HepG2 (cell line): Measurements from ENCODE around the gene OR8A1. TPM values are rescaled to one million over a fixed set of nuclear protein-coding genes. Genes with fewer than 3 reads are reported as not detected.

Experiments used
- ATAC-seq: fragments of 200-7000 bp; cut with Tn5 transposase; 3 replicates; pipeline ENCODE4 v1.9.1; 2020; ENCODE audit warnings: mild to moderate bottlenecking, moderate library complexity
- BruUV-seq: library from RNA; stranded (reverse); fragments of 400-500 nt; replicated peaks from 2 replicates; lab custom pipeline; 2021; lab: Mats Ljungman, UMichigan
- CTCF ChIA-PET: fragments of 300-600 bp; formaldehyde crosslinking; extraction: SDS; loops from one replicate; lab custom pipeline; 2021; ENCODE audit warnings: low total read pairs, inconsistent platforms, low intra/inter-chr PET ratio; lab: Yijun Ruan, JAX
- POLR2A ChIA-PET: fragments of 350-600 bp; sonication (Branson Sonifier 250); formaldehyde crosslinking; loops from one replicate; lab custom pipeline; 2020; ENCODE audit warnings: antibody characterized with exemption, inconsistent platforms; lab: Yijun Ruan, JAX
- DNase-seq: peaks from one replicate; pipeline ENCODE4 v3.0.0-alpha.2; 2015; ENCODE audit warnings: low spot score
- FAIRE-seq: peaks from 3 replicates; lab custom pipeline; 2011; peaks lifted over from hg19 to GRCh38; lab: Jason Lieb, UNC
- H2AFZ ChIP-seq: one replicate; pipeline ENCODE4 v1.6.1; 2011; ENCODE audit warnings: low read length, inconsistent platforms
- H3K27ac ChIP-seq: fragments of 300-600 bp; 3 replicates; pipeline ENCODE4 v1.8.0; 2011; ENCODE audit warnings: mixed run types, mild to moderate bottlenecking, mixed read lengths, low read length, inconsistent platforms; ENCODE audit not compliant: insufficient read depth; ENCODE audit errors: extremely low read length
- H3K27me3 ChIP-seq, 2 experiments: fragments of 200-600 bp in 1 of 2; 2 replicates in 1 of 2; 3 replicates in 1 of 2; pipeline versions ENCODE4 v1.6.0 to v1.8.0; 2011; ENCODE audit warnings: low read length in 2 of 2, mild to moderate bottlenecking in 2 of 2, moderate library complexity in 2 of 2, inconsistent platforms in 1 of 2; ENCODE audit not compliant: insufficient read depth in 2 of 2, control insufficient read depth in 1 of 2
- H3K36me3 ChIP-seq, 2 experiments: fragments of 200-600 bp in 1 of 2; replicated peaks in 1 of 2; 2 replicates in 1 of 2; 3 replicates in 1 of 2; pipeline versions ENCODE4 v1.5.1 to v1.8.0; 2011; ENCODE audit warnings: low read length in 2 of 2, inconsistent platforms in 1 of 2; ENCODE audit not compliant: insufficient read depth in 2 of 2, control insufficient read depth in 1 of 2
- H3K4me1 ChIP-seq: 2 replicates; pipeline ENCODE4 v1.5.1; 2012; ENCODE audit warnings: low read length, inconsistent platforms; ENCODE audit not compliant: insufficient read depth
- H3K4me2 ChIP-seq: 2 replicates; pipeline ENCODE4 v1.6.0; 2011; ENCODE audit warnings: low read depth, low read length, inconsistent platforms
- H3K4me3 ChIP-seq, 3 experiments: fragments of 200-600 bp in 1 of 3; sonication (generic), shearing (Covaris generic) in 1 of 3; replicated peaks in 1 of 3; 2 replicates each; pipeline ENCODE4 v1.5.1; 2011 to 2016; ENCODE audit warnings: low read length in 3 of 3, inconsistent platforms in 2 of 3, low read depth in 2 of 3, mild to moderate bottlenecking in 2 of 3, control low read depth in 1 of 3, mixed read lengths in 1 of 3; ENCODE audit not compliant: insufficient read depth in 1 of 3
- H3K79me2 ChIP-seq: one replicate; pipeline ENCODE4 v1.6.1; 2011; ENCODE audit warnings: low read length, inconsistent platforms; ENCODE audit not compliant: insufficient read depth
- H3K9ac ChIP-seq: 2 replicates; pipeline ENCODE4 v1.6.0; 2011; ENCODE audit warnings: mild to moderate bottlenecking, low read depth, low read length, inconsistent platforms; ENCODE audit not compliant: insufficient read depth
- H3K9me3 ChIP-seq: 2 replicates; pipeline ENCODE4 v1.5.1; 2012; ENCODE audit warnings: mild to moderate bottlenecking, low read length
- H4K20me1 ChIP-seq: 2 replicates; pipeline ENCODE4 v1.6.0; 2011; ENCODE audit warnings: inconsistent platforms, mild to moderate bottlenecking, low read length, moderate library complexity; ENCODE audit not compliant: insufficient read depth
- CBX2 ChIP-seq, 2 experiments: fragments of 200-600 bp in 1 of 2; sonication (generic); formaldehyde crosslinking in 1 of 2; IDR thresholded peaks; 2 replicates each; pipeline versions ENCODE4 v1.7.0 to v1.8.1; 2018 to 2022; ENCODE audit warnings: low read depth in 2 of 2, low read length in 1 of 2, mild to moderate bottlenecking in 1 of 2, missing genetic modification reagents in 1 of 2
- IRF2 ChIP-seq: IDR thresholded peaks from 2 replicates; pipeline ENCODE4 v1.6.1; 2018; ENCODE audit warnings: missing genetic modification reagents, missing compliant biosample characterization
- KLF16 ChIP-seq, 2 experiments: sonication (generic) in 1 of 2; formaldehyde crosslinking in 1 of 2; IDR thresholded peaks; 2 replicates each; pipeline versions ENCODE4 v1.6.1 to v1.8.0; 2016 to 2023; ENCODE audit warnings: missing genetic modification reagents in 2 of 2, missing compliant biosample characterization in 1 of 2
- RAD51 ChIP-seq: fragments of 450-650 bp; IDR thresholded peaks from 2 replicates; pipeline ENCODE4 v1.6.1; 2016; ENCODE audit warnings: borderline replicate concordance
- RELA ChIP-seq: sonication (generic); formaldehyde crosslinking; IDR thresholded peaks from 2 replicates; pipeline ENCODE4 v1.4.0; 2020; ENCODE audit warnings: missing genetic modification reagents
- RFXAP ChIP-seq: sonication (generic); formaldehyde crosslinking; IDR thresholded peaks from 2 replicates; pipeline ENCODE4 v1.4.0; 2020; ENCODE audit warnings: missing genetic modification reagents, borderline replicate concordance
- THAP11 ChIP-seq: IDR thresholded peaks from 2 replicates; pipeline ENCODE4 v1.6.1; 2016; ENCODE audit warnings: missing biosample characterization, missing genetic modification reagents
- UBTF ChIP-seq: sonication (generic); formaldehyde crosslinking; IDR thresholded peaks from 2 replicates; pipeline ENCODE4 v1.4.0; 2020; ENCODE audit warnings: mild to moderate bottlenecking, missing genetic modification reagents
- ZNF503 ChIP-seq: sonication (generic); formaldehyde crosslinking; IDR thresholded peaks from 2 replicates; pipeline ENCODE4 v1.4.0; 2020; ENCODE audit warnings: missing genetic modification reagents
- WGBS: methylation state at CpG from one replicate; pipeline ENCODE4 v1.1.6; 2017; ENCODE audit warnings: low lambda C conversion rate; 5-methylcytosine and 5-hydroxymethylcytosine counted together
- in situ Hi-C: cut with HindIII; loops from 2 replicates; pipeline ENCODE4 v1.10.0; 2017; ENCODE audit warnings: low pct_unique_long_range_greater_than_20kb; ENCODE audit not compliant: extremely low pct_ligation_motif_present
- intact Hi-C: fragments of 100-400 bp; cut with micrococcal nuclease; formaldehyde crosslinking; loops from one replicate; pipeline ENCODE4 v1.10.0; 2022; ENCODE audit not compliant: unreplicated experiment
- polyA plus RNA-seq, 8 experiments: library from polyadenylated mRNA; depleted of rRNA in 3 of 8; stranded (reverse) in 7 of 8; unstranded in 1 of 8; fragments of >200 nt; fragmentation: Illumina TruSeq in 4 of 8; extraction: Trizol in 4 of 8; gene quantifications; 2 replicates each; pipeline versions ENCODE4 v1.2.1 to v1.2.3, GENCODE V29; 2011 to 2016; ENCODE audit warnings: low read depth in 4 of 8, missing spikeins in 1 of 8, mixed read lengths in 1 of 8; ENCODE audit not compliant: insufficient read depth in 1 of 8
- total RNA-seq, 5 experiments: library from RNA; depleted of rRNA; stranded (reverse); fragments of >200 nt; fragmentation: Illumina TruSeq; extraction: Trizol; gene quantifications; 2 replicates each; pipeline ENCODE4 v1.2.3, GENCODE V29; 2016; ENCODE audit warnings: low read depth in 1 of 5

OR8A1 gene
- total and polyA plus RNA-seq, 2 of the 13 experiments (the other 11 are each of a cell fraction or from before 2014, with no cell fraction given), result not detected

- no peak for TF ChIP-seq KLF16 (CRISPR knock-in tag; IDR thresholded peaks at IDR 0.05)
- no peak for TF ChIP-seq CBX2 (IDR thresholded peaks at IDR 0.05; ENCODE audit: low read depth, low read length)
- TF ChIP-seq CBX2 (CRISPR knock-in tag; IDR thresholded peaks at IDR 0.05; ENCODE audit: low read depth), result no peak
- TF ChIP-seq RAD51, result no peak
- TF ChIP-seq UBTF, result no peak
- TF ChIP-seq IRF2, result no peak
- TF ChIP-seq THAP11 (CRISPR knock-in tag), result no peak
- TF ChIP-seq ZNF503 (CRISPR knock-in tag), result no peak
- TF ChIP-seq, all 625 proteins: peak for 0
Observed at GRCh38 chr11:124610295-124610694, 40.5 kb downstream of the OR8A1 start (continued).

GRCh38 chr11:124611064-124611463 is 41.3 kb downstream of the OR8A1 start, which contains the start of gene PANX3:
PANX3 (plus strand) TSS chr11:124611428; CDS start chr11:124611557, 129 bp downstream.
- WGBS, result 0% methylated on average over 1 of the region's 5 CpGs
- no peak within 1 kb of the TSS for H3K9ac ChIP-seq
- POLR2A ChIA-PET, result no interaction called here
- ATAC-seq, result no peak
- intact Hi-C loops, result no loop called here
- no peaks in the 10 kb centered on the region for H3K79me2 ChIP-seq
- H3K36me3 ChIP-seq, result no peaks in the 10 kb centered on the region
- H3K27ac ChIP-seq, result no peak within 1 kb of the TSS
- TF ChIP-seq RFXAP (no peak), RELA (CRISPR knock-in tag) (no peak)
- H3K4me3 ChIP-seq, result no peak within 1 kb of the TSS
- in situ Hi-C loops, result no loop called here
- CTCF ChIA-PET, result no interaction called here
- H2AFZ ChIP-seq, result no peak within 1 kb of the TSS
- no peaks in the 10 kb centered on the region for H4K20me1 ChIP-seq
- FAIRE-seq, result no peak
- H3K4me1 ChIP-seq, result no peaks in the 10 kb centered on the region
- no TSS peak for BruUV-seq
- no peaks in the 10 kb centered on the region for H3K9me3 ChIP-seq
- H3K4me2 ChIP-seq, result no peak within 1 kb of the TSS
- DNase-seq, result no peak
- H3K27me3 ChIP-seq, result peaks cover 0 to 16% of the 10 kb centered on the region in 2 experiments; a peak in 2 of 5 replicates
